ENCODE data around the gene OLFML2A. TPM values are rescaled to one million over a fixed set of nuclear protein-coding genes. Genes with fewer than 3 reads are reported as not detected.

Gene OLFML2A
- polyA plus RNA-seq, 2 of the 4 experiments (the other 2 are of a cell fraction) = 8.2 to 14.5 TPM

DNA sequence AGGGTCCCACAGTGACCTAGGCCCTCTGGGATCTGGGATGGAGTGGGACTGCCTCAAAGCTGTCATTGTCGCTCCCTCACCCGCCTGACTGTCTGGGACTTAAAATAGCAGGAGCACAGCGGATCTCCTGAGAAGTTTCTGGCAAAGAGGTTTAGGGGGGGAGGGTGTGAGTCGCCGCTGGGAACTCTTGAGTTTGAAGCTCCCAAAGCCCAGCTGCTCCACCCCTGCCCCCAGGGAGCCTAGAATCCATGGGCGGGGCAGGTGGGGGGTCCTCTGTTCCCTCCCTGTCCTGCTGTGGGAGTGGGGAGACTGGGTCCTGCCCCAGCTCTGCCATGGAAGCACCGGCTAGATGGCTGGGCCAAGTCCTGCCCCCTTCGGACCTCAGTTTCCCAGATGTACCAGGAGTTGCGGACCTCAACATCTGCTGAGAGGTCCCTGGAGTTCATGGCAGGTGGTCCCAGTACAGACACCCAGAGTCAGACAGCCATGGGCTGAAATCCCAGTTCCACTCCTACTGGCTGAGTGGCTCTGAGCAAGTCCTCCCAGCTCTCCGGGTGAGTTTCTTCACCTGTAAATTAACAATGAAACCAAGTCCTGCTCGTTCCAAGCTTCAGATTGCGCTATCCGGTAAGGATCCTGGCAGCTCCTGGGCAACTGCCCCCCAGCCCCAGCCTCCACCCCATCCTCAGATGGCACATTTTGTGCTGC lies 75.3 kb downstream of the OLFML2A start:
- Histone ChIP-seq H3K4me3 (peak overlapping the region; percentile 45; the same call in 2 of the 3 replicates), H3K4me1 (peaks cover 23% of the 10 kb centered on the region), H3K27ac (peak overlapping the region; percentile 53 to 81), H3K9me3 (no peaks in the 10 kb centered on the region), H3K4me2 (peak overlapping the region; percentile 86)
- ATAC-seq (peak in 1 of 2 experiments; percentile 0; a peak in 1 of 6 replicates), FAIRE-seq (no peak), DNase-seq (ENCODE audit: low read depth in 1 of 2, low spot score in 1 of 2) (no peak)
- WGBS (ENCODE audit: missing lambda C conversion rate) = 72% methylated on average over 13 of the region's 13 CpGs
- POLR2A ChIA-PET = interaction anchor here (0.6 to 5.5 kb wide), 8 partner anchors 10 to 389 kb away, joined by 3 to 52 read pairs (median 4); partner anchors contain the start of genes ARPC5L, HSPA5, NR6A1 and OLFML2A
- no peak for TF ChIP-seq RCOR1 (IDR thresholded peaks at IDR 0.05; ENCODE audit: low read depth, low read length)
- TF ChIP-seq ZNF302 (CRISPR knock-in tag; IDR thresholded peaks at IDR 0.05) = no peak
- TF ChIP-seq POLR2A (IDR thresholded peaks at IDR 0.05; ENCODE audit: low read length) = no peak
- TF ChIP-seq FOSL2 (IDR thresholded peaks at IDR 0.05) = no peak
- no peak for TF ChIP-seq FOSL2 (CRISPR knock-in tag; IDR thresholded peaks at IDR 0.05)
- no peak for TF ChIP-seq FOXS1 (CRISPR knock-in tag; IDR thresholded peaks at IDR 0.05)
- TF ChIP-seq HOXB5 (CRISPR knock-in tag; IDR thresholded peaks at IDR 0.05) = no peak
- TF ChIP-seq CHD4 (IDR thresholded peaks at IDR 0.05; ENCODE audit: borderline replicate concordance) = no peak
- no peak for TF ChIP-seq TFCP2L1 (CRISPR knock-in tag; IDR thresholded peaks at IDR 0.05)
- TF ChIP-seq, protein P1, sequence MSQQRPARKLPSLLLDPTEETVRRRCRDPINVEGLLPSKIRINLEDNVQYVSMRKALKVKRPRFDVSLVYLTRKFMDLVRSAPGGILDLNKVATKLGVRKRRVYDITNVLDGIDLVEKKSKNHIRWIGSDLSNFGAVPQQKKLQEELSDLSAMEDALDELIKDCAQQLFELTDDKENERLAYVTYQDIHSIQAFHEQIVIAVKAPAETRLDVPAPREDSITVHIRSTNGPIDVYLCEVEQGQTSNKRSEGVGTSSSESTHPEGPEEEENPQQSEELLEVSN (IDR thresholded peaks at IDR 0.05; ENCODE audit: borderline replicate concordance, low read depth) = no peak
- CTCF ChIA-PET = interaction anchor here (0.6 to 43.0 kb wide), 37 partner anchors 12 to 532 kb away, joined by 3 to 2512 read pairs (median 6); partner anchors contain the start of genes ARPC5L, NR6A1, OLFML2A and RPL35

GRCh38 chr9:124852829-124853531 lies 76.0 kb downstream of the OLFML2A start, which contains the start of gene WDR38:
TSS of gene WDR38 (plus strand) at chr9:124853460. CDS start at chr9:124853532, 72 bp downstream.
- POLR2A ChIA-PET = interaction anchor here (1.0 to 5.5 kb wide), 7 partner anchors 9 to 389 kb away, joined by 3 to 52 read pairs (median 4); partner anchors contain the start of genes ARPC5L, HSPA5, NR6A1 and OLFML2A

More at GRCh38 chr9:124852829-124853531, 76.0 kb downstream of the OLFML2A start, which contains the start of gene WDR38:
- peak within 1 kb of the TSS; percentile 45 for H3K4me3 ChIP-seq
- WGBS (ENCODE audit: missing lambda C conversion rate) = 1% methylated on average over 25 of the region's 51 CpGs
- H3K9me3 ChIP-seq = no peaks in the 10 kb centered on the region
- TF ChIP-seq, protein P2, sequence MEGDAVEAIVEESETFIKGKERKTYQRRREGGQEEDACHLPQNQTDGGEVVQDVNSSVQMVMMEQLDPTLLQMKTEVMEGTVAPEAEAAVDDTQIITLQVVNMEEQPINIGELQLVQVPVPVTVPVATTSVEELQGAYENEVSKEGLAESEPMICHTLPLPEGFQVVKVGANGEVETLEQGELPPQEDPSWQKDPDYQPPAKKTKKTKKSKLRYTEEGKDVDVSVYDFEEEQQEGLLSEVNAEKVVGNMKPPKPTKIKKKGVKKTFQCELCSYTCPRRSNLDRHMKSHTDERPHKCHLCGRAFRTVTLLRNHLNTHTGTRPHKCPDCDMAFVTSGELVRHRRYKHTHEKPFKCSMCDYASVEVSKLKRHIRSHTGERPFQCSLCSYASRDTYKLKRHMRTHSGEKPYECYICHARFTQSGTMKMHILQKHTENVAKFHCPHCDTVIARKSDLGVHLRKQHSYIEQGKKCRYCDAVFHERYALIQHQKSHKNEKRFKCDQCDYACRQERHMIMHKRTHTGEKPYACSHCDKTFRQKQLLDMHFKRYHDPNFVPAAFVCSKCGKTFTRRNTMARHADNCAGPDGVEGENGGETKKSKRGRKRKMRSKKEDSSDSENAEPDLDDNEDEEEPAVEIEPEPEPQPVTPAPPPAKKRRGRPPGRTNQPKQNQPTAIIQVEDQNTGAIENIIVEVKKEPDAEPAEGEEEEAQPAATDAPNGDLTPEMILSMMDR (IDR thresholded peaks at IDR 0.05) = peak; percentile 100
- TF ChIP-seq JUN (IDR thresholded peaks at IDR 0.05) = peak in 1 of 2 experiments; percentile 49; a peak in 1 of 5 replicates
- peak; percentile 93 to 100 for TF ChIP-seq RAD21 (conservative IDR thresholded peaks at IDR 0.05 in 1 of 2, IDR thresholded peaks at IDR 0.05 in 1 of 2)
- TF ChIP-seq MAX (IDR thresholded peaks at IDR 0.05) = peak; percentile 72
- peak; percentile 66; the same call in 1 of the 2 replicates for TF ChIP-seq RFX5 (IDR thresholded peaks at IDR 0.05)
- 0 out of 2 replicates have a peak, but pooled peaks have one; percentile 20 for TF ChIP-seq GATA3 (IDR thresholded peaks at IDR 0.05; ENCODE audit: borderline replicate concordance)
- peak; percentile 100 for TF ChIP-seq SMC3 (IDR thresholded peaks at IDR 0.05)
- TF ChIP-seq MYC (IDR thresholded peaks at IDR 0.05; ENCODE audit: borderline replicate concordance, low read length) = no peak
- TF ChIP-seq EHMT2 (IDR thresholded peaks at IDR 0.05; ENCODE audit: low read depth) = no peak
- TF ChIP-seq, protein P1 (IDR thresholded peaks at IDR 0.05; ENCODE audit: borderline replicate concordance, low read depth) = peak; percentile 47; the same call in 1 of the 2 replicates
- no peak for TF ChIP-seq ESRRA (IDR thresholded peaks at IDR 0.05; ENCODE audit: borderline replicate concordance, low read length)
- no peak for TF ChIP-seq ZFP36 (IDR thresholded peaks at IDR 0.05; ENCODE audit: borderline replicate concordance, partially characterized antibody)
- TF ChIP-seq, protein P3, sequence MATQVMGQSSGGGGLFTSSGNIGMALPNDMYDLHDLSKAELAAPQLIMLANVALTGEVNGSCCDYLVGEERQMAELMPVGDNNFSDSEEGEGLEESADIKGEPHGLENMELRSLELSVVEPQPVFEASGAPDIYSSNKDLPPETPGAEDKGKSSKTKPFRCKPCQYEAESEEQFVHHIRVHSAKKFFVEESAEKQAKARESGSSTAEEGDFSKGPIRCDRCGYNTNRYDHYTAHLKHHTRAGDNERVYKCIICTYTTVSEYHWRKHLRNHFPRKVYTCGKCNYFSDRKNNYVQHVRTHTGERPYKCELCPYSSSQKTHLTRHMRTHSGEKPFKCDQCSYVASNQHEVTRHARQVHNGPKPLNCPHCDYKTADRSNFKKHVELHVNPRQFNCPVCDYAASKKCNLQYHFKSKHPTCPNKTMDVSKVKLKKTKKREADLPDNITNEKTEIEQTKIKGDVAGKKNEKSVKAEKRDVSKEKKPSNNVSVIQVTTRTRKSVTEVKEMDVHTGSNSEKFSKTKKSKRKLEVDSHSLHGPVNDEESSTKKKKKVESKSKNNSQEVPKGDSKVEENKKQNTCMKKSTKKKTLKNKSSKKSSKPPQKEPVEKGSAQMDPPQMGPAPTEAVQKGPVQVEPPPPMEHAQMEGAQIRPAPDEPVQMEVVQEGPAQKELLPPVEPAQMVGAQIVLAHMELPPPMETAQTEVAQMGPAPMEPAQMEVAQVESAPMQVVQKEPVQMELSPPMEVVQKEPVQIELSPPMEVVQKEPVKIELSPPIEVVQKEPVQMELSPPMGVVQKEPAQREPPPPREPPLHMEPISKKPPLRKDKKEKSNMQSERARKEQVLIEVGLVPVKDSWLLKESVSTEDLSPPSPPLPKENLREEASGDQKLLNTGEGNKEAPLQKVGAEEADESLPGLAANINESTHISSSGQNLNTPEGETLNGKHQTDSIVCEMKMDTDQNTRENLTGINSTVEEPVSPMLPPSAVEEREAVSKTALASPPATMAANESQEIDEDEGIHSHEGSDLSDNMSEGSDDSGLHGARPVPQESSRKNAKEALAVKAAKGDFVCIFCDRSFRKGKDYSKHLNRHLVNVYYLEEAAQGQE (IDR thresholded peaks at IDR 0.05) = no peak
- no peak for TF ChIP-seq RCOR1 (IDR thresholded peaks at IDR 0.05; ENCODE audit: low read depth, low read length)
- TF ChIP-seq KDM5A (IDR thresholded peaks at IDR 0.05) = peak; percentile 98
- ATAC-seq (peak; percentile 73 to 85), FAIRE-seq (peak; percentile 36), DNase-seq (ENCODE audit: low read depth in 1 of 2, low spot score in 1 of 2) (peak; percentile 87 to 98)
- CTCF ChIA-PET = interaction anchor here (0.6 to 43.0 kb wide), 56 partner anchors 11 to 531 kb away, joined by 3 to 2512 read pairs (median 4); partner anchors contain the start of genes ARPC5L, NR6A1, OLFML2A and RPL35
- peak within 1 kb of the TSS; percentile 86 for H3K4me2 ChIP-seq
- H3K27ac ChIP-seq = peak within 1 kb of the TSS; percentile 53 to 81
- peaks cover 30% of the 10 kb centered on the region for H3K4me1 ChIP-seq

All from A549 (cell line).